Heart left ventricle (tissue), 16 donors: ENCODE data around the gene PPP1R37. TPM values are rescaled to one million over a fixed set of nuclear protein-coding genes. Genes with fewer than 3 reads are reported as not detected.

Experiments used
- ATAC-seq, 4 donors: fragments of 200-7000 bp; cut with Tn5 transposase; one replicate each; pipeline ENCODE4 v1.9.1; 2020 to 2022; ENCODE audit warnings: moderate library complexity in 4 of 4, mild to moderate bottlenecking in 3 of 4, moderate number of reproducible peaks in 1 of 4
- DNase-seq, 5 donors: peaks; one replicate each; pipeline ENCODE4 v3.0.0-alpha.2; 2020
- H3K27ac ChIP-seq, 12 donors: fragments of 200-600 bp; sonication (generic) in 4 of 12; one replicate each; pipeline versions ENCODE4 v1.5.0 to v1.8.0; 2016 to 2022; ENCODE audit warnings: mild to moderate bottlenecking in 2 of 12
- H3K27me3 ChIP-seq, 9 donors: fragments of 200-600 bp; sonication (generic) in 2 of 9; one replicate each; pipeline versions ENCODE4 v1.5.1 to v1.8.0; 2016 to 2022; ENCODE audit warnings: mild to moderate bottlenecking in 3 of 9
- H3K36me3 ChIP-seq, 9 donors: fragments of 200-600 bp; sonication (generic) in 2 of 9; one replicate each; pipeline versions ENCODE4 v1.5.0 to v1.8.0; 2018 to 2022; ENCODE audit warnings: mild to moderate bottlenecking in 2 of 9
- H3K4me1 ChIP-seq, 12 donors: fragments of 200-600 bp; sonication (generic) in 4 of 12; one replicate each; pipeline versions ENCODE4 v1.5.0 to v1.8.0; 2016 to 2022; ENCODE audit warnings: mild to moderate bottlenecking in 3 of 12
- H3K4me3 ChIP-seq, 12 donors: fragments of 200-600 bp; sonication (generic) in 4 of 12; one replicate each; pipeline versions ENCODE4 v1.5.0 to v1.8.0; 2017 to 2022; ENCODE audit warnings: mild to moderate bottlenecking in 9 of 12, moderate library complexity in 4 of 12
- H3K9me3 ChIP-seq, 12 donors: fragments of 200-600 bp; sonication (generic) in 4 of 12; one replicate each; pipeline versions ENCODE4 v1.5.0 to v1.8.0; 2016 to 2022; ENCODE audit warnings: mild to moderate bottlenecking in 1 of 12
- CTCF ChIP-seq, 12 donors: fragments of 200-600 bp; sonication (generic) in 4 of 12; IDR thresholded peaks; one replicate each; pipeline versions ENCODE4 v1.5.0 to v1.8.0; 2018 to 2022; ENCODE audit warnings: antibody characterized with exemption in 12 of 12, mild to moderate bottlenecking in 5 of 12
- POLR2A ChIP-seq, 2 donors: fragments of 450-650 bp; IDR thresholded peaks; one replicate each; pipeline ENCODE4 v1.6.1; 2017; ENCODE audit warnings: antibody characterized with exemption in 2 of 2, mild to moderate bottlenecking in 2 of 2, moderate library complexity in 2 of 2
- WGBS, 4 donors: extraction: QIAGEN DNeasy Blood & Tissue Kit in 2 of 4; methylation state at CpG; one replicate each; pipeline versions ENCODE4 v1.1.5 to v1.1.7; 2013 to 2018; 5-methylcytosine and 5-hydroxymethylcytosine counted together
- intact Hi-C, 10 donors: fragments of 100-400 bp; cut with DNase I; formaldehyde crosslinking; loops; one replicate each; pipeline versions ENCODE4 v1.11.1 to v1.14.2; 2022
- polyA plus RNA-seq, 2 donors: library from polyadenylated mRNA; stranded (reverse); fragments of 200-250 nt; gene quantifications; one replicate each; pipeline ENCODE4 v1.2.3, GENCODE V29; 2013
- total RNA-seq, 9 donors: library from RNA; depleted of rRNA in 2 of 9; stranded (reverse); fragments of >200 nt in 2 of 9; fragmentation: NEBNext Ultra II Directional in 3 of 9; extraction: Animal tissue kit (Norgen Biotek cat#: 25700) in 3 of 9; gene quantifications; one replicate each; pipeline versions ENCODE4 v1.1.0 to v1.2.4, GENCODE V29; 2016 to 2023
- donor health status: ischemic (EF 13 %, LVEDD 7.1; RV severe dilation, severe dysfunction).
- donor health status: healthy with polysubstance abuse.
- donor health status: DM: no; HTN: yes; CAD: no.
- donor health status: DM: no; HTN: no; CAD: no.
- donor health status: ischemic (EF 25% LVEDD 6.9; RV normal size, moderate dysfunction).
- donor health status: ischemic (EF 25% LVEDD 5.7; RV mildly dilated, moderate dysfunction).
- donor health status: healthy.
- donor health status: DM: yes; HTN: yes; CAD: no.
- donor health status: ischemic (EF 35%, LVEDD 5.7; RV mildly dilated, moderate dysfunction).
- donor health status: nonischemic (EF 11% LVEDD 7.7; RV severe dilation, severe dysfunction).
- donor health status: DM: yes; HTN: yes; CAD: no.
- donor health status: PGD.
- donor health status: ischemic (EF 29% LVEDD 5.4; RV normal size, mild dysfunction).
- donor health status: nonischemic (EF 23%, LVEDD 6.1; RV moderate dilation, normal function).

PPP1R37 gene
- total and polyA plus RNA-seq, 11 donors, result 16.0 to 33.7 (median 18.9) TPM

GRCh38 chr19:45151821-45152503 lies 59.0 kb downstream of the PPP1R37 start:
- no peak overlapping the region for H3K27ac ChIP-seq
- ATAC-seq (no peak), DNase-seq (no peak)
- peak overlapping the region in 11 of 12 donors; percentile 3 to 49 (median 34) for H3K4me3 ChIP-seq
- peaks cover 3 to 32% (median 15%) of the 10 kb centered on the region in 9 donors for H3K27me3 ChIP-seq
- 12 to 20% (median 14%) methylated on average over 27 to 64 of the region's 64 CpGs for WGBS, 4 donors
- no peak for TF ChIP-seq POLR2A (IDR thresholded peaks at IDR 0.05)
- no peak for TF ChIP-seq CTCF (IDR thresholded peaks at IDR 0.05)
- no peaks in the 10 kb centered on the region for H3K9me3 ChIP-seq
- peaks cover 14 to 30% (median 25%) of the 10 kb centered on the region in 12 donors for H3K4me1 ChIP-seq
- H3K36me3 ChIP-seq, result peaks cover 0 to 5% (median 0%) of the 10 kb centered on the region in 9 donors
- intact Hi-C loops, result no loop called here

GRCh38 chr19:45152504-45153338 lies 59.7 kb downstream of the PPP1R37 start:
- peak overlapping the region in 2 of 12 donors; percentile 53 to 64 for H3K27ac ChIP-seq
- 1 to 5% (median 3%) methylated on average over 21 to 91 of the region's 91 CpGs for WGBS, 4 donors
- no peaks in the 10 kb centered on the region for H3K9me3 ChIP-seq
- peaks cover 14 to 30% (median 25%) of the 10 kb centered on the region in 12 donors for H3K4me1 ChIP-seq
- H3K27me3 ChIP-seq, result peaks cover 3 to 32% (median 15%) of the 10 kb centered on the region in 9 donors
- ATAC-seq, result peak in 3 of 4 donors; percentile 48 to 56 (median 51)
- intact Hi-C loops, result no loop called here
- DNase-seq, result peak; percentile 47 to 74 (median 62)
- peak overlapping the region; percentile 3 to 49 (median 32) for H3K4me3 ChIP-seq
- no peaks in the 10 kb centered on the region for H3K36me3 ChIP-seq
- peak in 3 of 12 donors; percentile 16 to 32 (median 21) for TF ChIP-seq CTCF (IDR thresholded peaks at IDR 0.05)
- no peak for TF ChIP-seq POLR2A (IDR thresholded peaks at IDR 0.05)

- peak; percentile 47 to 74 (median 49) for DNase-seq
- Histone ChIP-seq H3K4me3 (peak overlapping the region; percentile 3 to 49 (median 32)), H3K9me3 (no peaks in the 10 kb centered on the region), H3K36me3 (no peaks in the 10 kb centered on the region), H3K27me3 (peaks cover 3 to 35% (median 15%) of the 10 kb centered on the region in 9 donors), H3K4me1 (peaks cover 14 to 30% (median 25%) of the 10 kb centered on the region in 12 donors), H3K27ac (peak overlapping the region in 2 of 12 donors; percentile 53 to 64)
- 1 to 4% (median 2%) methylated on average over 33 to 69 of the region's 69 CpGs for WGBS, 4 donors
- ATAC-seq, result peak; percentile 34 to 60 (median 58)
- intact Hi-C loops, result no loop called here
- TF ChIP-seq POLR2A (IDR thresholded peaks at IDR 0.05) (no peak), CTCF (IDR thresholded peaks at IDR 0.05) (no peak)
These were observed 60.5 kb downstream of the PPP1R37 start for GRCh38 chr19:45153339-45154063.
